Activated CD4-positive, alpha-beta memory T cell treated with anti-CD3 and anti-CD28 coated beads, Interleukin-2, amount 10 ng/mL, durations not matched to agents 7 days and 5 days (primary cell): ENCODE results near the gene GRAMD1A. TPM values are rescaled to one million over a fixed set of nuclear protein-coding genes. Genes with fewer than 3 reads are reported as not detected.
"Not testable (repeated sequence)": the region's sequence is repeated elsewhere in the genome, so short reads cannot be mapped to it uniquely, and the experiment has no call there.

Experiments used
- CTCF ChIA-PET: fragments of 350-600 bp; sonication (Branson Sonifier 250); formaldehyde crosslinking; loops from one replicate; lab custom pipeline; 2021; ENCODE audit warnings: antibody characterized with exemption, inconsistent platforms; lab: Charles Lee
- POLR2A ChIA-PET: fragments of 350-600 bp; sonication (Branson Sonifier 250); formaldehyde crosslinking; loops from one replicate; lab custom pipeline; 2021; ENCODE audit warnings: antibody characterized with exemption; lab: Charles Lee
- DNase-seq: peaks from one replicate; pipeline ENCODE4 v3.0.0-alpha.2; 2020
- H3K27ac Mint-ChIP-seq: one replicate; pipeline ENCODE4 v1.8.0; 2021; ENCODE audit warnings: mild to moderate bottlenecking, mixed read lengths
- H3K27me3 Mint-ChIP-seq: one replicate; pipeline ENCODE4 v1.8.0; 2021; ENCODE audit warnings: mixed read lengths
- H3K36me3 Mint-ChIP-seq: one replicate; pipeline ENCODE4 v1.8.0; 2021; ENCODE audit warnings: low read depth, mixed read lengths
- H3K4me1 Mint-ChIP-seq: one replicate; pipeline ENCODE4 v1.8.0; 2021; ENCODE audit warnings: mixed read lengths
- H3K4me3 Mint-ChIP-seq: one replicate; pipeline ENCODE4 v1.8.0; 2021; ENCODE audit warnings: mild to moderate bottlenecking, mixed read lengths
- H3K9me3 Mint-ChIP-seq: one replicate; pipeline ENCODE4 v1.8.0; 2021; ENCODE audit warnings: mixed read lengths
- total RNA-seq, 2 experiments: library from RNA; stranded (reverse); gene quantifications; one replicate each; pipeline ENCODE4 v1.2.3, GENCODE V29; 2021

The GRAMD1A gene
- total RNA-seq, 2 experiments from 2014 or later, result 98.2 to 106 TPM

GRCh38 chr19:35017507-35017906, 17.4 kb downstream of the GRAMD1A start:
- ChIA-PET CTCF (interaction anchor here (1.1 kb wide), 1 partner anchor 45 kb away, joined by 3 read pairs; no protein-coding TSS in a partner anchor), POLR2A (no interaction called here)
- H3K4me3 Mint-ChIP-seq, result no peak overlapping the region
- H3K9me3 Mint-ChIP-seq, result no peaks in the 10 kb centered on the region
- no peak overlapping the region for H3K27ac Mint-ChIP-seq
- no peaks in the 10 kb centered on the region for H3K27me3 Mint-ChIP-seq
- DNase-seq, result no peak
- peaks cover 69% of the 10 kb centered on the region for H3K36me3 Mint-ChIP-seq
- H3K4me1 Mint-ChIP-seq, result peaks cover 26% of the 10 kb centered on the region

GRCh38 chr19:35018379-35018778, 18.3 kb downstream of the GRAMD1A start:
- POLR2A ChIA-PET, result no interaction called here
- Mint-ChIP-seq H3K4me1 (peaks cover 17% of the 10 kb centered on the region), H3K27ac (no peak overlapping the region), H3K9me3 (no peaks in the 10 kb centered on the region), H3K36me3 (peaks cover 63% of the 10 kb centered on the region), H3K4me3 (no peak overlapping the region), H3K27me3 (no peaks in the 10 kb centered on the region)
- no peak for DNase-seq
- CTCF ChIA-PET, result no interaction called here

GRCh38 chr19:35019144-35019543, 19.0 kb downstream of the GRAMD1A start:
- Mint-ChIP-seq H3K9me3 (no peaks in the 10 kb centered on the region), H3K4me1 (peaks cover 9% of the 10 kb centered on the region), H3K27ac (no peak overlapping the region), H3K4me3 (no peak overlapping the region), H3K36me3 (peaks cover 61% of the 10 kb centered on the region), H3K27me3 (no peaks in the 10 kb centered on the region)
- no peak for DNase-seq
- ChIA-PET POLR2A (no interaction called here), CTCF (no interaction called here)

GRCh38 chr19:35021016-35021415, 20.9 kb downstream of the GRAMD1A start:
- CTCF ChIA-PET, result no interaction called here

GRCh38 chr19:35021596-35021995, 21.5 kb downstream of the GRAMD1A start:
- ChIA-PET CTCF (no interaction called here), POLR2A (no interaction called here)
- peaks cover 58% of the 10 kb centered on the region for H3K36me3 Mint-ChIP-seq
- no peaks in the 10 kb centered on the region for H3K4me1 Mint-ChIP-seq
- H3K27ac Mint-ChIP-seq, result no peak overlapping the region
- H3K4me3 Mint-ChIP-seq, result no peak overlapping the region
- H3K27me3 Mint-ChIP-seq, result no peaks in the 10 kb centered on the region
- no peaks in the 10 kb centered on the region for H3K9me3 Mint-ChIP-seq
- DNase-seq, result no peak

More at GRCh38 chr19:35021016-35021415, 20.9 kb downstream of the GRAMD1A start:
- H3K36me3 Mint-ChIP-seq, result peaks cover 55% of the 10 kb centered on the region
- no peaks in the 10 kb centered on the region for H3K4me1 Mint-ChIP-seq
- no peak overlapping the region for H3K27ac Mint-ChIP-seq
- POLR2A ChIA-PET, result no interaction called here
- no peaks in the 10 kb centered on the region for H3K27me3 Mint-ChIP-seq
- H3K9me3 Mint-ChIP-seq, result no peaks in the 10 kb centered on the region
- no peak for DNase-seq
- H3K4me3 Mint-ChIP-seq, result no peak overlapping the region

- Mint-ChIP-seq H3K27ac (no peak overlapping the region), H3K9me3 (no peaks in the 10 kb centered on the region), H3K4me3 (no peak overlapping the region), H3K27me3 (no peaks in the 10 kb centered on the region), H3K4me1 (no peaks in the 10 kb centered on the region), H3K36me3 (peaks cover 60% of the 10 kb centered on the region)
- POLR2A ChIA-PET, result no interaction called here
- DNase-seq, result no peak
- CTCF ChIA-PET, result interaction anchor here (0.8 kb wide), 1 partner anchor 8 kb away, joined by 3 read pairs; no protein-coding TSS in a partner anchor
Observed at GRCh38 chr19:35022460-35022859, 22.3 kb downstream of the GRAMD1A start.

GRCh38 chr19:35023428-35023827, 23.3 kb downstream of the GRAMD1A start:
- no peaks in the 10 kb centered on the region for H3K9me3 Mint-ChIP-seq
- peaks cover 57% of the 10 kb centered on the region for H3K36me3 Mint-ChIP-seq
- H3K4me3 Mint-ChIP-seq, result no peak overlapping the region
- no peak for DNase-seq
- no peaks in the 10 kb centered on the region for H3K4me1 Mint-ChIP-seq
- ChIA-PET POLR2A (no interaction called here), CTCF (no interaction called here)
- H3K27me3 Mint-ChIP-seq, result no peaks in the 10 kb centered on the region
- H3K27ac Mint-ChIP-seq, result no peak overlapping the region

- Mint-ChIP-seq H3K4me1 (no peaks in the 10 kb centered on the region), H3K36me3 (peaks cover 54% of the 10 kb centered on the region), H3K9me3 (no peaks in the 10 kb centered on the region), H3K4me3 (no peak overlapping the region), H3K27me3 (no peaks in the 10 kb centered on the region), H3K27ac (no peak overlapping the region)
- no peak for DNase-seq
- ChIA-PET POLR2A (no interaction called here), CTCF (no interaction called here)
Observed at GRCh38 chr19:35024095-35024494, 24.0 kb downstream of the GRAMD1A start.

- Mint-ChIP-seq H3K27me3 (peaks cover 1% of the 10 kb centered on the region), H3K9me3 (no peaks in the 10 kb centered on the region), H3K4me3 (no peak overlapping the region), H3K27ac (no peak overlapping the region), H3K4me1 (peaks cover 3% of the 10 kb centered on the region), H3K36me3 (peaks cover 44% of the 10 kb centered on the region)
- ChIA-PET CTCF (interaction anchor here (1.6 kb wide), 1 partner anchor 18 kb away, joined by 5 read pairs; no protein-coding TSS in a partner anchor), POLR2A (no interaction called here)
- DNase-seq, result no peak
Observed at GRCh38 chr19:35025969-35026368, 25.8 kb downstream of the GRAMD1A start.

GRCh38 chr19:35026418-35026817, 26.3 kb downstream of the GRAMD1A start:
- Mint-ChIP-seq H3K4me1 (peaks cover 7% of the 10 kb centered on the region), H3K36me3 (peaks cover 39% of the 10 kb centered on the region), H3K27me3 (peaks cover 5% of the 10 kb centered on the region), H3K9me3 (no peaks in the 10 kb centered on the region), H3K27ac (no peak overlapping the region), H3K4me3 (no peak overlapping the region)
- POLR2A ChIA-PET, result no interaction called here
- no peak for DNase-seq
- CTCF ChIA-PET, result interaction anchor here (1.2 to 1.6 kb wide), 2 partner anchors 13 to 18 kb away, joined by 3 to 5 read pairs; no protein-coding TSS in a partner anchor

GRCh38 chr19:35027009-35027408, 26.9 kb downstream of the GRAMD1A start:
- ChIA-PET POLR2A (no interaction called here), CTCF (interaction anchor here (0.6 to 1.6 kb wide), 3 partner anchors 10 to 17 kb away, joined by 3 to 5 read pairs (median 5); no protein-coding TSS in a partner anchor)
- H3K27ac Mint-ChIP-seq, result no peak overlapping the region
- no peak overlapping the region for H3K4me3 Mint-ChIP-seq
- DNase-seq, result no peak
- peaks cover 10% of the 10 kb centered on the region for H3K27me3 Mint-ChIP-seq
- H3K4me1 Mint-ChIP-seq, result peaks cover 8% of the 10 kb centered on the region
- H3K36me3 Mint-ChIP-seq, result peaks cover 36% of the 10 kb centered on the region
- no peaks in the 10 kb centered on the region for H3K9me3 Mint-ChIP-seq

GRCh38 chr19:35027851-35028599, 27.9 kb downstream of the GRAMD1A start:
- Mint-ChIP-seq H3K4me3 (no peak overlapping the region), H3K36me3 (peaks cover 31% of the 10 kb centered on the region), H3K27ac (no peak overlapping the region), H3K4me1 (peaks cover 8% of the 10 kb centered on the region), H3K9me3 (no peaks in the 10 kb centered on the region), H3K27me3 (peaks cover 20% of the 10 kb centered on the region)
- ChIA-PET POLR2A (interaction anchor here (0.6 kb wide), 1 partner anchor 14 kb away, joined by 3 read pairs; no protein-coding TSS in a partner anchor), CTCF (interaction anchor here (1.1 kb wide), 1 partner anchor 16 kb away, joined by 4 read pairs; no protein-coding TSS in a partner anchor)
- no peak for DNase-seq

- POLR2A ChIA-PET, H3K27ac Mint-ChIP-seq, H3K9me3 Mint-ChIP-seq, H3K4me3 Mint-ChIP-seq, DNase-seq, H3K4me1 Mint-ChIP-seq: not testable (repeated sequence)
- H3K36me3 Mint-ChIP-seq, result peaks cover 29% of the 10 kb centered on the region
- H3K27me3 Mint-ChIP-seq, result peaks cover 21% of the 10 kb centered on the region
- CTCF ChIA-PET, result interaction anchor here (0.6 to 1.1 kb wide), 2 partner anchors 16 to 222 kb away, joined by 3 to 4 read pairs; no protein-coding TSS in a partner anchor
Observed at GRCh38 chr19:35028600-35028885, 28.4 kb downstream of the GRAMD1A start.
